Mesendoderm (in vitro differentiated cells): Measurements from ENCODE around the gene UNC5B.

Source experiments
- DNase-seq: peaks from one replicate; pipeline ENCODE4 v3.0.0; 2013
- H2AK5ac ChIP-seq: 2 replicates; pipeline ENCODE4 v1.6.1; 2013; ENCODE audit warnings: low read length, inconsistent platforms
- H2BK120ac ChIP-seq: 2 replicates; pipeline ENCODE4 v1.6.1; 2013; ENCODE audit warnings: low read depth, mild to moderate bottlenecking, low read length, moderate library complexity, mixed read lengths
- H2BK15ac ChIP-seq: replicated peaks from 2 replicates; pipeline ENCODE4 v1.6.1; 2013; ENCODE audit warnings: low read depth, mild to moderate bottlenecking, moderate library complexity
- H2BK5ac ChIP-seq: 2 replicates; pipeline ENCODE4 v1.6.1; 2013; ENCODE audit warnings: low read length, inconsistent platforms
- H3K18ac ChIP-seq: 2 replicates; pipeline ENCODE4 v1.6.1; 2013; ENCODE audit warnings: mild to moderate bottlenecking, low read length, mixed read lengths
- H3K23ac ChIP-seq: one replicate; pipeline ENCODE4 v1.6.1; 2013; ENCODE audit warnings: low read length
- H3K27ac ChIP-seq: 2 replicates; pipeline ENCODE4 v1.5.1; 2013; ENCODE audit warnings: low read depth, mild to moderate bottlenecking, inconsistent platforms, low read length, moderate library complexity
- H3K27me3 ChIP-seq: 2 replicates; pipeline ENCODE4 v1.6.1; 2013; ENCODE audit warnings: low read length, control low read depth, mild to moderate bottlenecking, inconsistent platforms; ENCODE audit not compliant: insufficient read depth, poor library complexity
- H3K36me3 ChIP-seq: 2 replicates; pipeline ENCODE4 v1.6.1; 2013; ENCODE audit warnings: low read length, inconsistent platforms; ENCODE audit not compliant: control insufficient read depth, insufficient read depth
- H3K4ac ChIP-seq: one replicate; pipeline ENCODE4 v1.6.1; 2013; ENCODE audit warnings: low read depth, mild to moderate bottlenecking, low read length, moderate library complexity
- H3K4me1 ChIP-seq: 2 replicates; pipeline ENCODE4 v1.6.1; 2013; ENCODE audit warnings: low read depth, low read length, inconsistent platforms; ENCODE audit not compliant: control insufficient read depth
- H3K4me2 ChIP-seq: 2 replicates; pipeline ENCODE4 v1.6.1; 2013; ENCODE audit warnings: low read length
- H3K4me3 ChIP-seq: 2 replicates; pipeline ENCODE4 v1.5.1; 2013; ENCODE audit warnings: mild to moderate bottlenecking, low read length
- H3K56ac ChIP-seq: one replicate; pipeline ENCODE4 v1.6.1; 2013; ENCODE audit warnings: low read length
- H3K79me1 ChIP-seq: 2 replicates; pipeline ENCODE4 v1.6.1; 2013; ENCODE audit warnings: low read length, inconsistent platforms
- H3K79me2 ChIP-seq: 2 replicates; pipeline ENCODE4 v1.6.1; 2013; ENCODE audit warnings: mild to moderate bottlenecking, low read length; ENCODE audit not compliant: control insufficient read depth, insufficient read depth
- H3K9ac ChIP-seq: 2 replicates; pipeline ENCODE4 v1.6.1; 2013; ENCODE audit warnings: low read length, inconsistent platforms
- H4K5ac ChIP-seq: one replicate; pipeline ENCODE4 v1.6.1; 2013; ENCODE audit warnings: low read length
- H4K8ac ChIP-seq: one replicate; pipeline ENCODE4 v1.6.1; 2013; ENCODE audit warnings: low read depth, mild to moderate bottlenecking, control low read depth, low read length, moderate library complexity
- WGBS: extraction: QIAGEN DNeasy Blood & Tissue Kit; methylation state at CpG from one replicate; pipeline ENCODE4 v1.1.7; 2013; ENCODE audit warnings: low lambda C conversion rate, missing lambda C conversion rate; ENCODE audit not compliant: insufficient coverage; ENCODE audit errors: extremely low coverage; 5-methylcytosine and 5-hydroxymethylcytosine counted together

UNC5B gene

DNA sequence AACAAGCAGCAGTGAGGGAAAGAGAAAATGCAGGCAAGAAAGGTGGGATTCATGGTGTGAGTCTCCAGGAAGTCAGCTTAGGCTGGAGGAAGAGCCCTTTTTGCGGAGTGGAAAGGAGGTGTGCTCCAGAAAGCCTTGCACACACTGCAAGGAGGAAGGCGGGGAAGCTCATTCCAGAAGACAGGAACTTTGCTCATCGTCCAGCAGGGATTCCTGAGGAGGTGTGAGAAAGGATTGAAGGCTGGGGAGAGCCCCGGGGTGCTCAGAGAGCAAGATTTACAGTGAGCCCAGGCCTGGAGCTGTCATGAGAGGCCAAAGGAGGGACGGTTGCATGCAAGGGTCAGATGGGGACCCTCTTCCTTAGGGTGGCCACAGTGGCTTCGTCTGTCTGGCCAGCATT is 124.3 kb downstream of the UNC5B start:
- no peaks in the 10 kb centered on the region for H3K27me3 ChIP-seq
- no peak overlapping the region for H3K27ac ChIP-seq
- no peak overlapping the region for H4K8ac ChIP-seq
- H3K4ac ChIP-seq = no peak overlapping the region
- H3K4me1 ChIP-seq = peaks cover 3% of the 10 kb centered on the region
- no peaks in the 10 kb centered on the region for H3K79me2 ChIP-seq
- H3K36me3 ChIP-seq = no peaks in the 10 kb centered on the region
- no peak overlapping the region for H3K4me2 ChIP-seq
- H3K23ac ChIP-seq = no peak overlapping the region
- no peak overlapping the region for H3K18ac ChIP-seq
- H4K5ac ChIP-seq = no peak overlapping the region
- H2BK120ac ChIP-seq = no peak overlapping the region
- H3K9ac ChIP-seq = no peak overlapping the region
- no peak overlapping the region for H3K56ac ChIP-seq
- no peak for DNase-seq
- H3K4me3 ChIP-seq = no peak overlapping the region
- no peak overlapping the region for H2AK5ac ChIP-seq
- no peak overlapping the region for H2BK15ac ChIP-seq
- no CpG with 5 or more reads among the region's 6 CpGs for WGBS
- no peak overlapping the region for H2BK5ac ChIP-seq
- H3K79me1 ChIP-seq = no peaks in the 10 kb centered on the region

DNA sequence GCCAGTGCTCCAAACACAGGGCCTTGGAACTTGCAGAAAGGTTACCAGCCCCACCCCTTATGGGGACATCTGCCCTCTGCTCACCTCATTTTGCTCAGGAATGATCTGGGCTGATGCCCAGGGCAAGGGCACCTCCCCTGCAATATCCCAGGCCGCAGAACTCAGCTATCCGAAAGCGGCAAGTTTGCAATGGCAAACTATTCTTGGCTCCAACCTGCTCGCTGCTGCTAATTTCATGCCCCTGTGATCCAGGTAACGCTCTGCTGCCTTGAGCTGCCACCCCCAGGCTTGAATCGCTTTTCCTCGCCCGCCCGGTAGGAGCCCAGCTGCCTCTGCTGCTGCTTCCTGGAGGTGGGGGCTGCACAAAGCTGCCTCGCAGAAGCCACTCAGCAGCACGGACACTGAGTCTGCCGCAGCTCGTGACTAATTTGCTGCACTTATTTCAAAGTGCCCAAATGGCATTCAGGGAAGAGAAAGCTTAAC is 124.9 kb downstream of the UNC5B start:
- no peak overlapping the region for H3K4ac ChIP-seq
- H3K4me3 ChIP-seq = no peak overlapping the region
- no peak overlapping the region for H2AK5ac ChIP-seq
- H2BK5ac ChIP-seq = no peak overlapping the region
- no peaks in the 10 kb centered on the region for H3K36me3 ChIP-seq
- no peak overlapping the region for H3K23ac ChIP-seq
- H3K18ac ChIP-seq = no peak overlapping the region
- H4K8ac ChIP-seq = no peak overlapping the region
- DNase-seq = no peak
- H3K56ac ChIP-seq = no peak overlapping the region
- H2BK120ac ChIP-seq = no peak overlapping the region
- no peak overlapping the region for H4K5ac ChIP-seq
- no peak overlapping the region for H3K4me2 ChIP-seq
- H3K27ac ChIP-seq = no peak overlapping the region
- H2BK15ac ChIP-seq = no peak overlapping the region
- H3K9ac ChIP-seq = no peak overlapping the region
- no peaks in the 10 kb centered on the region for H3K79me2 ChIP-seq
- H3K79me1 ChIP-seq = no peaks in the 10 kb centered on the region
- H3K4me1 ChIP-seq = peaks cover 3% of the 10 kb centered on the region
- no CpG with 5 or more reads among the region's 13 CpGs for WGBS
- no peaks in the 10 kb centered on the region for H3K27me3 ChIP-seq

DNA sequence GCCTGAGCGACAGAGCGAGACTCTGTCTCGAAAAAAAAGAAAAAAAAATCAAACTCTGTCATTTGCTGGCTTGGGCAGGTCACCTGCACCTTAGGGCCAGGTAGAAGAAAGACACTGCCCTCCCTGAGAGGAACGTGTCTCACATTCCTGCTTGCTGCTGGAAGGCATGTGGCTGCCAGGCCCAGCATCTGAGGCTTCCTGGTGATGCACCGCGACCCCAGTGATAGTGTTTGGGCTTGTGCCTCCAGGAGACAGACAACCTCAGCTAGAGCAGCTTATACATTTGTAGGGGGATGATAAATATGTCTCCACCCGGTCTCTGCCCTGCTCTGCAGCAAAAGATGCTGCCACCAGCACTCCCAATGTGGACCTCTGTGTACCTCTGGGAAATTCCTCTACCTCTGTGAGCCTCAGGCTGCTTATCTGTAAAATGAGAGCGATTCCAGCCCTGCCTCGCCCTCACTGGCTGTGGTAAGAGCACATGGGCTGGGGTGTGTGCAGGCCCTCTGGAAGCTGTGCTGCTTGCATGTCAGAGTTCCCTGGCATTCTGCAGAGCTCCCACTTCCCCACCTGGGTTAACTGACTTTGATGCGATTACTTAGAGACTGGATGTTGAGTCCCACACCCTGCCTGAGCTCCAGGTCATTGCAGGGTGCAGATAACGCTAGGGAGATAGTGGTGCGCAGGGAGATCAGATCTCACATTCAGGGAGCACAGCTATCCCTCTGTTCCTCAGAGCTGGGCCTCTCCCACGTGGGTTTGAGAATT is 126.5 kb downstream of the UNC5B start:
- peak; percentile 13 for DNase-seq
- H3K4me1 ChIP-seq = peaks cover 3% of the 10 kb centered on the region
- no peak overlapping the region for H4K5ac ChIP-seq
- H3K27me3 ChIP-seq = no peaks in the 10 kb centered on the region
- H2BK120ac ChIP-seq = no peak overlapping the region
- no peak overlapping the region for H3K4ac ChIP-seq
- H3K9ac ChIP-seq = no peak overlapping the region
- H2BK5ac ChIP-seq = no peak overlapping the region
- no peak overlapping the region for H3K18ac ChIP-seq
- WGBS = no CpG with 5 or more reads among the region's 13 CpGs
- H2BK15ac ChIP-seq = no peak overlapping the region
- no peak overlapping the region for H3K23ac ChIP-seq
- H3K36me3 ChIP-seq = no peaks in the 10 kb centered on the region
- no peak overlapping the region for H4K8ac ChIP-seq
- H2AK5ac ChIP-seq = no peak overlapping the region
- no peak overlapping the region for H3K4me3 ChIP-seq
- H3K27ac ChIP-seq = no peak overlapping the region
- H3K79me2 ChIP-seq = no peaks in the 10 kb centered on the region
- no peaks in the 10 kb centered on the region for H3K79me1 ChIP-seq
- peak overlapping the region; percentile 7 for H3K56ac ChIP-seq
- H3K4me2 ChIP-seq = no peak overlapping the region

DNA sequence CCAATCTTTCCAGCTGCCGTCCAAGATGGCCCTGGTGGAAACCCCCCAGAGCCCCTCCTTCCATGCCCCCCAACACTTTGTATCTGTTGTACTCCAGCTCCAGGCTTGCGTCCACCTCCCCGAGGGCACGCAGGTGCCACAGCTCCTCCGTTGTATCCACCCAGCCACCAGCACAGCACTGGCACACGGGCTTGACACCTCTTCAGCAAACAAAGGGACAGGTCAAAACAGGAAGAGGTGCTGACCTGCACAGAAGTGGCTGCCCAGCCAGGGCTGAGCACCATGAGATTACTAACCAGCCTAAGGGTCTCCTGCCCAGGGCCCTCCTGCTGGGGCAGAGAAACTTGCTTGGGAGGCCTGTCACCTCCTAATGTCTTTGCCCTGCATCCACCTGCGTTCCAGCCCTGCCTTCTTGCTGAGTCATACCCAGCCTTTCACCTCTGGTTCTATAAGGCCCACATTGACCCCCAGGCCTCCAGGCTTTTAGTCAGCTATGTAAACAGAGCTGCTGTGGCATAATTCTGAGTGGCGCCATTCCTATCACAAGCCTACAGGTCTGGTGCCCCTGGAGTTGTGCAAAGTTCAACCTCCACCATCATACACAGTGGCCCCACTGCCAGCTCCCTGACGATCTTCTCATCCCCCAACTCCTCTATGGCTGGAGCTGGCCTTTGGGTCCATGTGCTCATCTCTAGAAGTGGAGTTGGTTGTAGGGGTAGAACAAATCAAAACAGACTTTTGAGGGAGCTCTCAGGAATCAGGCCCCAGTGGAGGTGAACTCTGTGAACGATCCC is 127.6 kb downstream of the UNC5B start:
- Histone ChIP-seq H3K9ac (no peak overlapping the region), H2BK120ac (no peak overlapping the region), H4K5ac (no peak overlapping the region), H3K27ac (no peak overlapping the region), H3K18ac (no peak overlapping the region), H3K23ac (no peak overlapping the region), H2BK15ac (no peak overlapping the region), H3K36me3 (no peaks in the 10 kb centered on the region), H3K4ac (no peak overlapping the region), H3K79me2 (no peaks in the 10 kb centered on the region), H4K8ac (no peak overlapping the region), H2BK5ac (no peak overlapping the region), H3K4me2 (no peak overlapping the region), H3K27me3 (no peaks in the 10 kb centered on the region), H2AK5ac (no peak overlapping the region), H3K79me1 (no peaks in the 10 kb centered on the region), H3K56ac (no peak overlapping the region), H3K4me1 (peaks cover 3% of the 10 kb centered on the region), H3K4me3 (no peak overlapping the region)
- peak; percentile 69 for DNase-seq
- no CpG with 5 or more reads among the region's 10 CpGs for WGBS

DNA sequence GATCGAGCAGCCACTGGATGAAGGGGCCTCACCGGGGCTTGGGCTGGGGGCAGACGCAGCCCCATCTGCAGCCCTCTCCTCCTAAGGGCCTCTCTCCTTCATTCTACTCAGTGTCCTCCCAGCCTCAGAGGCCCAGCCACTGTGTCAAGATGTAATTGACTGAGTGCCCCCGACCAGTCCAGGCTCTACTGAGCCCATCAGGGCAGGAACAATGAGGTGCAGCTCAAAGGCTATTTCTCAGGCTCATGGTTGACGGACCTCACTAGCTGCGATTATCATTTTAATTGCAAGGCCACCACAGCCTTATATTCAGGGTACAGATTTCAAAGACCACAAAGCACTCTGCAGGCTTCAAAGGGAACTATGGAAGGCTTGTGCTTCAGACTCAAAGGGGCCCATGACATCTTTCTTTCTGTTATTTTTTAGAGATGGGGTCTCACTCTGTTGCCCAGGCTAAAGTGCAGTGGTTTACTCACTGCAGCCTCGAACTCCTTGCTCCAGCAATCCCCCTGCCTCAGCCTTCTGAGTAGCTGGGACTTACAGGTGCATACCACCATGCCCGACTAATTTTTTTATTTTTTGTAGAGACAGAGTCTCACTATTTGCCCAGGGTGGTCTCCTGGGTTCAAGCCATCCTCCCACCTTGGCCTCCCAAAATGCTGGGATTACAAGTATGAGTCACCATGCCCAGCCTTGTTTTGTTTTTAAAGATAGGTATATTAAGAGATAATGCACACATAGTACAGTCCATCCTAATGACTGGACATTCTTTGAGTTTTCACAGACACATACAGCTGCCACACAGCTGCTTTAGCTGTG is 130.4 kb downstream of the UNC5B start:
- Histone ChIP-seq H2AK5ac (no peak overlapping the region), H2BK5ac (no peak overlapping the region), H3K79me1 (no peaks in the 10 kb centered on the region), H3K4me1 (no peaks in the 10 kb centered on the region), H3K36me3 (no peaks in the 10 kb centered on the region), H3K23ac (no peak overlapping the region), H3K9ac (no peak overlapping the region), H2BK120ac (no peak overlapping the region), H3K4me3 (no peak overlapping the region), H3K18ac (no peak overlapping the region), H3K56ac (no peak overlapping the region), H3K4me2 (no peak overlapping the region), H3K4ac (no peak overlapping the region), H2BK15ac (no peak overlapping the region), H3K27me3 (no peaks in the 10 kb centered on the region), H4K8ac (no peak overlapping the region), H3K27ac (no peak overlapping the region), H3K79me2 (no peaks in the 10 kb centered on the region), H4K5ac (no peak overlapping the region)
- no peak for DNase-seq
- WGBS = no CpG with 5 or more reads among the region's 8 CpGs
